GM12874 (cell line): ENCODE measurements around the gene ZFHX3.

Source experiments
- CTCF ChIP-seq: IDR thresholded peaks from 2 replicates; pipeline ENCODE4 v1.5.1; 2011; ENCODE audit warnings: low read depth, mild to moderate bottlenecking, control low read depth, low read length, moderate library complexity; ENCODE audit not compliant: insufficient read depth

ZFHX3 gene

GRCh38 chr16:72808754-72809153 lies 239.2 kb downstream of the ZFHX3 start:
- no peak for TF ChIP-seq CTCF

GRCh38 chr16:72807245-72807644 lies 240.7 kb downstream of the ZFHX3 start:
- no peak for TF ChIP-seq CTCF

- no peak for TF ChIP-seq CTCF
Measured at GRCh38 chr16:72805486-72805885, 242.4 kb downstream of the ZFHX3 start.

- TF ChIP-seq CTCF, result no peak
Measured at GRCh38 chr16:72800524-72801161, 247.3 kb downstream of the ZFHX3 start.

- TF ChIP-seq CTCF, result no peak
Measured at GRCh38 chr16:72798264-72798663, 249.7 kb downstream of the ZFHX3 start.

- TF ChIP-seq CTCF, result no peak
Measured at GRCh38 chr16:72797621-72798020, 250.3 kb downstream of the ZFHX3 start.

GRCh38 chr16:72796222-72796621 lies 251.7 kb downstream of the ZFHX3 start:
- TF ChIP-seq CTCF, result no peak
